ENCODE results near the gene PAK4.
"Not testable (repeated sequence)": the region's sequence is repeated elsewhere in the genome, so short reads cannot be mapped to it uniquely, and the experiment has no call there.

PAK4 gene

GRCh38 chr19:39125554-39126311 is at the start of gene PAK4:
TSS of gene PAK4 (plus strand) at chr19:39125786. CDS start at chr19:39169554, 43,768 bp downstream.
- no peak for TF ChIP-seq ZNF274 (IDR thresholded peaks at IDR 0.05; ENCODE audit: low read depth, low read length)
- peak within 1 kb of the TSS; percentile 98 for H3K4me3 ChIP-seq (ENCODE audit: low read length)

- TF ChIP-seq ZNF274 (IDR thresholded peaks at IDR 0.05; ENCODE audit: low read depth, low read length) = no peak
- no peak overlapping the region for H3K4me3 ChIP-seq (ENCODE audit: low read length)
Measured at GRCh38 chr19:39077323-39077722, 48.3 kb upstream of the PAK4 start.

- no peak overlapping the region for H3K4me3 ChIP-seq (ENCODE audit: low read length)
- TF ChIP-seq ZNF274 (IDR thresholded peaks at IDR 0.05; ENCODE audit: low read depth, low read length) = no peak
Measured at GRCh38 chr19:39078436-39079200, 47.0 kb upstream of the PAK4 start.

- H3K4me3 ChIP-seq (ENCODE audit: low read length) = no peak overlapping the region
- TF ChIP-seq ZNF274 (IDR thresholded peaks at IDR 0.05; ENCODE audit: low read depth, low read length) = no peak
Measured at GRCh38 chr19:39080431-39080830, 45.2 kb upstream of the PAK4 start.

GRCh38 chr19:39082167-39082566 is 43.4 kb upstream of the PAK4 start:
- TF ChIP-seq ZNF274 (IDR thresholded peaks at IDR 0.05; ENCODE audit: low read depth, low read length) = no peak
- no peak overlapping the region for H3K4me3 ChIP-seq (ENCODE audit: low read length)

GRCh38 chr19:39082745-39083598 is 42.6 kb upstream of the PAK4 start:
- no peak for TF ChIP-seq ZNF274 (IDR thresholded peaks at IDR 0.05; ENCODE audit: low read depth, low read length)
- no peak overlapping the region for H3K4me3 ChIP-seq (ENCODE audit: low read length)

- no peak overlapping the region for H3K4me3 ChIP-seq (ENCODE audit: low read length)
- no peak for TF ChIP-seq ZNF274 (IDR thresholded peaks at IDR 0.05; ENCODE audit: low read depth, low read length)
Measured at GRCh38 chr19:39083599-39083982, 42.0 kb upstream of the PAK4 start.

GRCh38 chr19:39083983-39084731 is 41.4 kb upstream of the PAK4 start, which contains the start of gene ACP7:
TSS of gene ACP7 (plus strand) at chr19:39084368. CDS start at chr19:39085270, 902 bp downstream.
- TF ChIP-seq ZNF274 (IDR thresholded peaks at IDR 0.05; ENCODE audit: low read depth, low read length) = no peak
- no peak within 1 kb of the TSS for H3K4me3 ChIP-seq (ENCODE audit: low read length)

GRCh38 chr19:39084732-39085080 is 40.9 kb upstream of the PAK4 start:
- H3K4me3 ChIP-seq (ENCODE audit: low read length) = no peak overlapping the region

GRCh38 chr19:39085392-39085791 is 40.2 kb upstream of the PAK4 start:
- H3K4me3 ChIP-seq (ENCODE audit: low read length) = no peak overlapping the region
- TF ChIP-seq ZNF274 (IDR thresholded peaks at IDR 0.05; ENCODE audit: low read depth, low read length) = no peak

More at GRCh38 chr19:39084732-39085080, 40.9 kb upstream of the PAK4 start:
- no peak for TF ChIP-seq ZNF274 (IDR thresholded peaks at IDR 0.05; ENCODE audit: low read depth, low read length)

GRCh38 chr19:39086386-39086785 is 39.2 kb upstream of the PAK4 start:
- TF ChIP-seq ZNF274 (IDR thresholded peaks at IDR 0.05; ENCODE audit: low read depth, low read length) = no peak
- H3K4me3 ChIP-seq (ENCODE audit: low read length) = no peak overlapping the region

GRCh38 chr19:39087907-39088686 is 37.5 kb upstream of the PAK4 start:
- H3K4me3 ChIP-seq (ENCODE audit: low read length) = no peak overlapping the region
- no peak for TF ChIP-seq ZNF274 (IDR thresholded peaks at IDR 0.05; ENCODE audit: low read depth, low read length)

- H3K4me3 ChIP-seq (ENCODE audit: low read length) = not testable (repeated sequence)
Measured at GRCh38 chr19:39090016-39090415, 35.6 kb upstream of the PAK4 start.

Measured in GM08714 (cell line).